Caco-2 (cell line): ENCODE measurements around the gene P4HTM. TPM values are rescaled to one million over a fixed set of nuclear protein-coding genes. Genes with fewer than 3 reads are reported as not detected.

ENCODE experiments used
- BruUV-seq: library from RNA; stranded (reverse); fragments of 400-500 nt; replicated peaks from 2 replicates; lab custom pipeline; 2021; lab: Mats Ljungman, UMichigan
- CTCF ChIA-PET: fragments of 300-600 bp; sonication (Branson Sonifier 250); formaldehyde crosslinking; loops from one replicate; lab custom pipeline; 2022; ENCODE audit warnings: antibody characterized with exemption; lab: Charles Lee
- POLR2A ChIA-PET: fragments of 300-600 bp; sonication (Branson Sonifier 250); formaldehyde crosslinking; loops from one replicate; lab custom pipeline; 2022; ENCODE audit warnings: antibody characterized with exemption; lab: Charles Lee
- DNase-seq, 2 experiments: peaks; one replicate each; pipeline versions ENCODE4 v3.0.0 to v3.0.0-alpha.2; 2020 to 2022
- H3K27me3 ChIP-seq: replicated peaks from 2 replicates; pipeline ENCODE4 v1.6.0; 2011; ENCODE audit warnings: low read length; ENCODE audit not compliant: control insufficient read depth, insufficient read depth
- H3K36me3 ChIP-seq: 2 replicates; pipeline ENCODE4 v1.5.1; 2011; ENCODE audit warnings: low read length; ENCODE audit not compliant: control insufficient read depth, insufficient read depth
- H3K4me1 ChIP-seq: fragments of 250-450 bp; sonication (Bioruptor Pico); 2 replicates; pipeline ENCODE4 v1.5.1; 2020; ENCODE audit warnings: mild to moderate bottlenecking
- H3K4me3 ChIP-seq: 2 replicates; pipeline ENCODE4 v1.5.1; 2011; ENCODE audit warnings: low read depth, mild to moderate bottlenecking, control low read depth, low read length
- H3K9me3 ChIP-seq: fragments of 250-450 bp; sonication (Bioruptor Pico); 2 replicates; pipeline ENCODE4 v1.5.1; 2020; ENCODE audit warnings: mild to moderate bottlenecking, moderate library complexity
- H3K27ac Mint-ChIP-seq: one replicate; pipeline ENCODE4 v1.8.0; 2022; ENCODE audit warnings: mixed read lengths; ENCODE audit not compliant: unreplicated experiment
- H3K27me3 Mint-ChIP-seq: one replicate; pipeline ENCODE4 v1.8.0; 2022; ENCODE audit warnings: mixed read lengths; ENCODE audit not compliant: insufficient read depth, unreplicated experiment
- H3K36me3 Mint-ChIP-seq: one replicate; pipeline ENCODE4 v1.8.0; 2022; ENCODE audit warnings: mild to moderate bottlenecking, mixed read lengths; ENCODE audit not compliant: insufficient read depth, unreplicated experiment
- H3K4me1 Mint-ChIP-seq: one replicate; pipeline ENCODE4 v1.8.0; 2022; ENCODE audit warnings: low read depth, mixed read lengths; ENCODE audit not compliant: unreplicated experiment
- H3K4me3 Mint-ChIP-seq: one replicate; pipeline ENCODE4 v1.8.0; 2022; ENCODE audit warnings: mild to moderate bottlenecking, moderate library complexity, mixed read lengths; ENCODE audit not compliant: unreplicated experiment
- H3K9me3 Mint-ChIP-seq: one replicate; pipeline ENCODE4 v1.8.0; 2022; ENCODE audit warnings: mixed read lengths; ENCODE audit not compliant: unreplicated experiment
- CTCF ChIP-seq, 2 experiments: fragments of 200-600 bp in 1 of 2; IDR thresholded peaks; 1 replicate in 1 of 2; 2 replicates in 1 of 2; pipeline versions ENCODE4 v1.5.1 to v1.8.0; 2011 to 2022; ENCODE audit warnings: antibody characterized with exemption in 1 of 2, control low read depth in 1 of 2, inconsistent platforms in 1 of 2, low read depth in 1 of 2, low read length in 1 of 2, mild to moderate bottlenecking in 1 of 2, moderate library complexity in 1 of 2; ENCODE audit not compliant: insufficient read depth in 1 of 2, severe bottlenecking in 1 of 2, unreplicated experiment in 1 of 2
- intact Hi-C: fragments of 100-400 bp; cut with micrococcal nuclease; formaldehyde crosslinking; loops from one replicate; pipeline ENCODE4 v1.10.0; 2022; ENCODE audit not compliant: unreplicated experiment
- total RNA-seq: library from RNA; stranded (reverse); gene quantifications from 2 replicates; pipeline ENCODE4 v1.2.3, GENCODE V29; 2022

Gene P4HTM
- total RNA-seq, 1 experiment from 2014 or later, result 24.4 TPM

GRCh38 chr3:48966367-48966766, 23.7 kb upstream of the P4HTM start:
- no peaks in the 10 kb centered on the region for H3K9me3 Mint-ChIP-seq

GRCh38 chr3:48966876-48967361, 23.1 kb upstream of the P4HTM start:
- Histone ChIP-seq H3K9me3 (no peaks in the 10 kb centered on the region), H3K36me3 (no peaks in the 10 kb centered on the region), H3K4me1 (no peaks in the 10 kb centered on the region), H3K4me3 (no peak overlapping the region), H3K27me3 (no peaks in the 10 kb centered on the region)
- DNase-seq, result no peak
- ChIA-PET CTCF (no interaction called here), POLR2A (no interaction called here)
- no peaks in the 10 kb centered on the region for H3K9me3 Mint-ChIP-seq
- BruUV-seq, result no TSS peak
- H3K27me3 Mint-ChIP-seq, result no peaks in the 10 kb centered on the region
- H3K4me3 Mint-ChIP-seq, result no peak overlapping the region
- H3K27ac Mint-ChIP-seq, result no peak overlapping the region
- no peaks in the 10 kb centered on the region for H3K4me1 Mint-ChIP-seq
- intact Hi-C loops, result no loop called here
- H3K36me3 Mint-ChIP-seq, result peaks cover 68% of the 10 kb centered on the region
- no peak for TF ChIP-seq CTCF (IDR thresholded peaks at IDR 0.05; ENCODE audit: insufficient read depth in 1 of 2, low read depth in 1 of 2, low read length in 1 of 2, severe bottlenecking in 1 of 2, unreplicated experiment in 1 of 2)

More at GRCh38 chr3:48966367-48966766, 23.7 kb upstream of the P4HTM start:
- H3K36me3 ChIP-seq, result no peaks in the 10 kb centered on the region
- H3K27me3 ChIP-seq, result no peaks in the 10 kb centered on the region
- H3K36me3 Mint-ChIP-seq, result peaks cover 65% of the 10 kb centered on the region
- POLR2A ChIA-PET, result no interaction called here
- DNase-seq, result no peak
- CTCF ChIA-PET, result no interaction called here
- no peaks in the 10 kb centered on the region for H3K9me3 ChIP-seq
- no peaks in the 10 kb centered on the region for H3K4me1 Mint-ChIP-seq
- no peak overlapping the region for H3K4me3 Mint-ChIP-seq
- no peaks in the 10 kb centered on the region for H3K4me1 ChIP-seq
- H3K27me3 Mint-ChIP-seq, result no peaks in the 10 kb centered on the region
- H3K4me3 ChIP-seq, result no peak overlapping the region
- TF ChIP-seq CTCF (IDR thresholded peaks at IDR 0.05; ENCODE audit: insufficient read depth in 1 of 2, low read depth in 1 of 2, low read length in 1 of 2, severe bottlenecking in 1 of 2, unreplicated experiment in 1 of 2), result no peak
- BruUV-seq, result no TSS peak
- no peak overlapping the region for H3K27ac Mint-ChIP-seq
- intact Hi-C loops, result no loop called here

- H3K27me3 Mint-ChIP-seq, result no peaks in the 10 kb centered on the region
- H3K4me3 ChIP-seq, result no peak overlapping the region
- no peaks in the 10 kb centered on the region for H3K9me3 ChIP-seq
- H3K9me3 Mint-ChIP-seq, result no peaks in the 10 kb centered on the region
- CTCF ChIA-PET, result no interaction called here
- no peak for TF ChIP-seq CTCF (IDR thresholded peaks at IDR 0.05; ENCODE audit: insufficient read depth in 1 of 2, low read depth in 1 of 2, low read length in 1 of 2, severe bottlenecking in 1 of 2, unreplicated experiment in 1 of 2)
- no peaks in the 10 kb centered on the region for H3K4me1 Mint-ChIP-seq
- no peak overlapping the region for H3K4me3 Mint-ChIP-seq
- no peaks in the 10 kb centered on the region; the same call in 1 of the 2 replicates for H3K36me3 ChIP-seq
- intact Hi-C loops, result no loop called here
- H3K4me1 ChIP-seq, result no peaks in the 10 kb centered on the region
- no TSS peak for BruUV-seq
- no peaks in the 10 kb centered on the region for H3K27me3 ChIP-seq
- POLR2A ChIA-PET, result no interaction called here
- H3K36me3 Mint-ChIP-seq, result peaks cover 75% of the 10 kb centered on the region
- no peak for DNase-seq
- H3K27ac Mint-ChIP-seq, result no peak overlapping the region
These were observed 19.5 kb upstream of the P4HTM start for GRCh38 chr3:48970586-48970985.
